Right ventricle myocardium superior (tissue), 1 donor: Measurements from ENCODE around the gene DENND11. TPM values are rescaled to one million over a fixed set of nuclear protein-coding genes. Genes with fewer than 3 reads are reported as not detected.

Experiments
- ATAC-seq: fragments of 200-7000 bp; cut with Tn5 transposase; one replicate; pipeline ENCODE4 v1.9.1; 2020; ENCODE audit warnings: mild to moderate bottlenecking; ENCODE audit not compliant: poor library complexity
- DNase-seq: peaks from one replicate; pipeline ENCODE4 v3.0.0-alpha.2; 2020
- intact Hi-C: fragments of 100-400 bp; cut with DNase I; formaldehyde crosslinking; loops from one replicate; pipeline ENCODE4 v1.11.2; 2022
- total RNA-seq: library from RNA; stranded (reverse); fragmentation: NEBNext Ultra II Directional; extraction: Animal tissue kit (Norgen Biotek cat#: 25700); gene quantifications from one replicate; pipeline ENCODE4 v1.2.1, GENCODE V29; 2021
- donor health status: DM: no; HTN: yes; CAD: no; lungs with severe emphysema.

The DENND11 gene
- total RNA-seq, 1 donor from 2014 or later = 8.6 TPM

DNA sequence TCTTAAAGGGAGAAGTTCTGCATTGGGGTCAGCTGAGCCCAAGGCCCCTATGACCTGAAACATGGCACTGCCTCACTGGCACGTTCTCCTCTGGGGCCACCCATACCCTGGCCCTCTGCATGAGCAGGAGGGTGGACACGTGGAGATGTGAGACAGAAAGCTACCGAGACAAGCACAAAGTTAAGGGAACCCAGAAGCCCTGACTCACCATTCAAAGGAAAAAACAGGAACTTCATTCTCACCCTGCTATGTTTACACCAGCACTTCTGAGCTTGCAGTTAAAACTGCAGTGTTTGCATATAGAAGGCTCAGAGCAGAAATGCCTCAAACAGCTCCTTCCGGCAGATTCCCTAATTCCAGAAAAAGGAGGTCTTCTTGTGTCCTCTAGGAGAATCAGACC is 41.7 kb downstream of the DENND11 start:
- ATAC-seq (peak; percentile 65), DNase-seq (no peak)
- intact Hi-C loops = no loop called here

DNA sequence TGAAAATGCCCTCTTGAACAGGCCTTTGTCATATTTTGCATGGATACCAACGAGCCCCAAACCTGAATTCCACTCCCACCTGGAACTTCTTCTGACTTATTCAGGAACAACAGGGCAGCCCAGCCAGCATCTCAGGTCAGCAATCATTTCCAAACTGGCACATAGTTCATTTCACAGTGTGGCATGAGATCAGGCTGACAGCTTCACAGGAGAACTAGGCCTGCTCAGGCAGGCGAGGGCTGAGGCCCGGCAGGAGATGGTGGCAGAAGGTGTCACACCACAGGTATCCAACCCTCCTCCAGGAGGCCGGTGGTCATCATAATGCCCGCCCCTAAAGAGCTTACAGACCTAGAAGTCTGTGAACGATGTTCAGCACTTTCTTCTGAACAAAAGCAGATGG is 42.5 kb downstream of the DENND11 start:
- intact Hi-C loops = no loop called here
- DNase-seq (no peak), ATAC-seq (no peak)

DNA sequence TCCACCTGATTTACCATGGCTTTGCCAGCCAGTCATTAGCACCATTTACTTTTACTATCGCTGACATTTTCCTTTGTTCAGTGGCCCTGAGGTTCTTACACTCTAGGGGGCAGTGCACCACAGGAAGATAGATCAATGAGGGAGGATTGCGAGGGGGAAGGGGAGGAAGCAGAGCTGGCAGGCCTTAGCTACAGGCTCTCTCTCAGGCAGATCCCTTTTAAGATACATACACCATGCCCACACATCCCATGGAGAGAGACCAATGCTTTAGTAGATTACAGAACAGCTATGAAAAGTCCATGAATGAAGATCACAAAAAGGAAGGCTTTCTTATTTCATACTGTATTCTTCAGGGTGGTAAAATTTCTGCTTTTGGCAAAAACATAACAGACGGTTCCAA is 47.4 kb downstream of the DENND11 start:
- intact Hi-C loops = no loop called here
- DNase-seq (no peak), ATAC-seq (peak; percentile 65)

DNA sequence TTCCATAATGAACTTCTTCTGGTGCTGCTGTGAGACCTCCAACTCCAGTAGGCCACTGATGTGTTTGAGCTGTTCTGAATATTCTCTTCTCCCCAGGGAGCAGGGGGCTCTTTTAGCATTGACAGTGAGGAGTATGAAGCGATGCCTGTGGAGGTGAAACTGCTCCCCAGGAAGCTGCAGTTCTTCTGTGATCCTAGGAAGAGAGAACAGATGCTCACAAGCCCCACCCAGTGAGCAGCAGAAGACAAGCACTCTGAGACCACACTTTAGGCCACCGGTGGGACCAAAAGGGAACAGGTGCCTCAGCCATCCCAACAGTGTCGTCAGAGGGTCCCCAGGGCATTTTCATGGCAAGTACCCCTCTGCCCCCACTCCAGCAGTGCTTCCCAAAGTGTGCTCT is 49.3 kb downstream of the DENND11 start:
- DNase-seq = no peak
- intact Hi-C loops = no loop called here
- no peak for ATAC-seq

Other genes with a start within 250 kb of the DENND11 start
- 27.7 TPM for gene AGK, start 150.8 kb downstream of the DENND11 start, total RNA-seq
- not detected for gene WEE2, start 6.2 kb upstream of the DENND11 start, total RNA-seq
- gene SSBP1, start 36.2 kb upstream of the DENND11 start, total RNA-seq = 116 TPM
- 0.32 TPM for gene TAS2R3, start 61.9 kb upstream of the DENND11 start, total RNA-seq
- gene TAS2R4, start 74.5 kb upstream of the DENND11 start, total RNA-seq = 0.32 TPM
- gene TAS2R5, start 88.1 kb upstream of the DENND11 start, total RNA-seq = 0.27 TPM
- gene PRSS37, start 139.3 kb upstream of the DENND11 start, total RNA-seq = not detected
- gene OR9A4, start 214.2 kb upstream of the DENND11 start, total RNA-seq = not detected
- gene CLEC5A, start 244.8 kb upstream of the DENND11 start, total RNA-seq = 0.08 TPM